HCT116 (cell line): ENCODE results near the gene SCP2. TPM values are rescaled to one million over a fixed set of nuclear protein-coding genes. Genes with fewer than 3 reads are reported as not detected.

Experiments used
- ATAC-seq: fragments of 200-7000 bp; cut with Tn5 transposase; 2 replicates; pipeline ENCODE4 v1.9.1; 2020; ENCODE audit warnings: mild to moderate bottlenecking, moderate library complexity
- BruUV-seq: library from RNA; stranded (reverse); fragments of 400-500 nt; replicated peaks from 2 replicates; lab custom pipeline; 2021; lab: Mats Ljungman, UMichigan
- CTCF ChIA-PET: fragments of 300-600 bp; sonication (Branson Sonifier 250); formaldehyde crosslinking; loops from one replicate; lab custom pipeline; 2021; ENCODE audit warnings: antibody characterized with exemption; lab: Charles Lee
- POLR2A ChIA-PET: fragments of 300-600, 350-600 bp; sonication (Branson Sonifier 250); formaldehyde crosslinking; loops from one replicate; lab custom pipeline; 2021; ENCODE audit warnings: antibody characterized with exemption; lab: Charles Lee
- RAD21 ChIA-PET, 2 experiments: fragments of 300-600 bp; sonication (Branson Sonifier 250); formaldehyde crosslinking; loops; one replicate each; lab custom pipeline; 2023; ENCODE audit warnings: low total read pairs in 2 of 2; ENCODE audit not compliant: uncharacterized antibody in 2 of 2, unreplicated experiment in 2 of 2, low non-redundant PET in 1 of 2; lab: Charles Lee
- DNase-seq: peaks from one replicate; pipeline ENCODE4 v3.0.0-alpha.2; 2010; ENCODE audit warnings: low read depth, low spot score
- H2AFZ ChIP-seq: fragments of 200-600 bp; shearing (Covaris generic), sonication (generic); 2 replicates; pipeline ENCODE4 v1.6.1; 2017; ENCODE audit warnings: low read depth, mixed run types, mixed read lengths, antibody characterized with exemption, low read length; ENCODE audit not compliant: poor library complexity, severe bottlenecking
- H3K27ac ChIP-seq: 2 replicates; pipeline ENCODE4 v1.5.1; 2012; ENCODE audit warnings: low read depth, low read length
- H3K27me3 ChIP-seq: fragments of 200-600 bp; sonication (generic); 2 replicates; pipeline ENCODE4 v1.6.1; 2016; ENCODE audit warnings: mixed run types, low read length, mixed read lengths; ENCODE audit not compliant: insufficient read depth
- H3K36me3 ChIP-seq, 2 experiments: fragments of 200-500 bp in 1 of 2; fragments of 200-600 bp in 1 of 2; sonication (Bioruptor generic) in 1 of 2; sonication (generic) in 1 of 2; 2 replicates each; pipeline versions ENCODE4 v1.5.1 to v1.6.1; 2014 to 2016; ENCODE audit warnings: low read length in 2 of 2, inconsistent platforms in 1 of 2, mixed read lengths in 1 of 2, mixed run types in 1 of 2; ENCODE audit not compliant: insufficient read depth in 2 of 2, control insufficient read depth in 1 of 2
- H3K4me1 ChIP-seq, 2 experiments: fragments of 200-600 bp in 1 of 2; sonication (generic) in 1 of 2; 2 replicates each; pipeline versions ENCODE4 v1.5.1 to v1.6.1; 2012 to 2017; ENCODE audit warnings: low read length in 2 of 2, inconsistent platforms in 1 of 2, mild to moderate bottlenecking in 1 of 2, mixed read lengths in 1 of 2, mixed run types in 1 of 2, moderate library complexity in 1 of 2; ENCODE audit not compliant: insufficient read depth in 2 of 2, control insufficient read depth in 1 of 2
- H3K4me2 ChIP-seq: fragments of 200-600 bp; sonication (generic); 2 replicates; pipeline ENCODE4 v1.6.1; 2017; ENCODE audit warnings: mixed run types, low read length, mixed read lengths
- H3K4me3 ChIP-seq, 2 experiments: fragments of 200-600 bp in 1 of 2; sonication (generic) in 1 of 2; replicated peaks in 1 of 2; 2 replicates each; pipeline ENCODE4 v1.5.1; 2011 to 2016; ENCODE audit warnings: low read length in 2 of 2, control low read depth in 1 of 2, low read depth in 1 of 2, mild to moderate bottlenecking in 1 of 2, mixed read lengths in 1 of 2, mixed run types in 1 of 2
- H3K79me2 ChIP-seq: fragments of 200-600 bp; sonication (generic); 2 replicates; pipeline ENCODE4 v1.6.1; 2017; ENCODE audit warnings: mild to moderate bottlenecking, mixed run types, low read length, moderate library complexity, mixed read lengths; ENCODE audit not compliant: insufficient read depth
- H3K9ac ChIP-seq: fragments of 200-600 bp; sonication (generic); 2 replicates; pipeline ENCODE4 v1.6.1; 2016; ENCODE audit warnings: low read length, mixed read lengths
- H3K9me2 ChIP-seq: fragments of 200-600 bp; sonication (generic), shearing (Covaris generic); 2 replicates; pipeline ENCODE4 v1.6.1; 2017; ENCODE audit warnings: mixed run types, mild to moderate bottlenecking, moderate library complexity; ENCODE audit not compliant: insufficient read depth
- H3K9me3 ChIP-seq, 2 experiments: fragments of 200-500 bp in 1 of 2; fragments of 200-600 bp in 1 of 2; sonication (Bioruptor generic) in 1 of 2; sonication (generic) in 1 of 2; 2 replicates each; pipeline ENCODE4 v1.6.1; 2014 to 2017; ENCODE audit warnings: low read length in 2 of 2, mixed read lengths in 2 of 2, inconsistent platforms in 1 of 2, low read depth in 1 of 2, mild to moderate bottlenecking in 1 of 2, mixed run types in 1 of 2, moderate library complexity in 1 of 2; ENCODE audit not compliant: control insufficient read depth in 1 of 2, insufficient read depth in 1 of 2
- H4K20me1 ChIP-seq: fragments of 200-600 bp; sonication (generic), shearing (Covaris generic); 2 replicates; pipeline ENCODE4 v1.6.1; 2017; ENCODE audit warnings: mixed run types, mild to moderate bottlenecking, moderate library complexity; ENCODE audit not compliant: insufficient read depth
- ATF3 ChIP-seq: IDR thresholded peaks from 2 replicates; pipeline ENCODE4 v1.6.1; 2012
- CEBPB ChIP-seq: IDR thresholded peaks from 2 replicates; pipeline ENCODE4 v1.6.1; 2012; ENCODE audit warnings: low read depth
- EGR1 ChIP-seq: IDR thresholded peaks from 2 replicates; pipeline ENCODE4 v1.6.1; 2012; ENCODE audit warnings: low read depth
- ELF1 ChIP-seq: IDR thresholded peaks from 2 replicates; pipeline ENCODE4 v1.6.1; 2012; ENCODE audit warnings: low read depth, borderline replicate concordance
- EZH2 ChIP-seq: fragments of 200-600 bp; sonication (generic); IDR thresholded peaks from 2 replicates; pipeline ENCODE4 v1.6.1; 2017; ENCODE audit warnings: antibody characterized with exemption, mixed run types
- FOSL1 ChIP-seq: IDR thresholded peaks from 2 replicates; pipeline ENCODE4 v1.6.1; 2012; ENCODE audit warnings: low read depth
- JUND ChIP-seq: IDR thresholded peaks from 2 replicates; pipeline ENCODE4 v1.6.1; 2012
- POLR2A ChIP-seq: IDR thresholded peaks from 2 replicates; pipeline ENCODE4 v1.7.0; 2011; ENCODE audit warnings: borderline replicate concordance; ENCODE audit not compliant: insufficient read depth, insufficient read length; ENCODE audit errors: extremely low read depth
- POLR2AphosphoS5 ChIP-seq: IDR thresholded peaks from 2 replicates; pipeline ENCODE4 v1.6.1; 2011; ENCODE audit warnings: mild to moderate bottlenecking, low read depth, low read length, moderate library complexity
- SIN3A ChIP-seq: IDR thresholded peaks from 2 replicates; pipeline ENCODE4 v1.6.1; 2012; ENCODE audit warnings: low read depth
- SRF ChIP-seq: IDR thresholded peaks from 2 replicates; pipeline ENCODE4 v1.6.1; 2012; ENCODE audit warnings: low read depth
- YY1 ChIP-seq: IDR thresholded peaks from 2 replicates; pipeline ENCODE4 v1.6.1; 2011; ENCODE audit warnings: low read length, low read depth, moderate library complexity, mild to moderate bottlenecking; ENCODE audit not compliant: insufficient replicate concordance; ENCODE audit errors: extremely low read depth
- ZBTB33 ChIP-seq: IDR thresholded peaks from 2 replicates; pipeline ENCODE4 v1.6.1; 2011; ENCODE audit warnings: mild to moderate bottlenecking, low read length, moderate library complexity; ENCODE audit not compliant: insufficient replicate concordance; ENCODE audit errors: extremely low read depth
- ZNF274 ChIP-seq: fragments of 200-500 bp; sonication (Bioruptor generic); IDR thresholded peaks from 2 replicates; pipeline ENCODE4 v1.6.1; 2014; ENCODE audit warnings: mild to moderate bottlenecking, low read depth, low read length, inconsistent platforms
- intact Hi-C: fragments of 100-400 bp; cut with micrococcal nuclease; formaldehyde crosslinking; loops from 2 replicates; pipeline ENCODE4 v1.10.0; 2022
- total RNA-seq: library from RNA; stranded (reverse); gene quantifications from one replicate; pipeline ENCODE4 v1.2.1, GENCODE V29; 2021; ENCODE audit not compliant: unreplicated experiment

Gene SCP2
- total RNA-seq, 1 experiment from 2014 or later: 62.0 TPM

- no peak for TF ChIP-seq JUND
- no peak for TF ChIP-seq SRF
- TF ChIP-seq SIN3A: no peak
- TF ChIP-seq ELF1: no peak
- no peak for TF ChIP-seq ATF3
- no peak for TF ChIP-seq YY1
- TF ChIP-seq ZBTB33: no peak
- TF ChIP-seq EZH2: no peak
- TF ChIP-seq POLR2AphosphoS5: no peak
- no peak for TF ChIP-seq CEBPB
Measured at GRCh38 chr1:53070621-53071020, 143.5 kb downstream of the SCP2 start (continued).

- BruUV-seq: no TSS peak
- Histone ChIP-seq H3K9me3 (no peaks in the 10 kb centered on the region), H3K79me2 (no peaks in the 10 kb centered on the region), H3K4me2 (no peak overlapping the region), H3K36me3 (no peaks in the 10 kb centered on the region), H3K27me3 (no peaks in the 10 kb centered on the region), H4K20me1 (no peaks in the 10 kb centered on the region), H3K4me1 (no peaks in the 10 kb centered on the region), H3K9me2 (no peaks in the 10 kb centered on the region), H3K27ac (no peak overlapping the region), H3K9ac (no peak overlapping the region), H2AFZ (no peak overlapping the region), H3K4me3 (no peak overlapping the region)
- intact Hi-C loops: no loop called here
- RAD21 ChIA-PET: no interaction called here
- TF ChIP-seq ATF3 (no peak), POLR2A (no peak), ZNF274 (no peak), SIN3A (no peak), FOSL1 (no peak), SRF (no peak), EGR1 (no peak), ELF1 (no peak)
- ATAC-seq (no peak), DNase-seq (no peak)
- POLR2A ChIA-PET: no interaction called here
- CTCF ChIA-PET: no interaction called here
Measured at GRCh38 chr1:53071167-53071865, 144.2 kb downstream of the SCP2 start.
